Astrocyte (in vitro differentiated cells and primary cell): ENCODE measurements around the gene CLTCL1. TPM values are rescaled to one million over a fixed set of nuclear protein-coding genes. Genes with fewer than 3 reads are reported as not detected.
"Not testable (repeated sequence)": the region's sequence is repeated elsewhere in the genome, so short reads cannot be mapped to it uniquely, and the experiment has no call there.

ENCODE experiments used
- DNase-seq: peaks from one replicate; pipeline ENCODE4 v3.0.0-alpha.2; 2010; ENCODE audit warnings: low read depth
- FAIRE-seq: peaks from 2 replicates; lab custom pipeline; 2011; peaks lifted over from hg19 to GRCh38; lab: Jason Lieb, UNC
- H2AFZ ChIP-seq: 2 replicates; pipeline ENCODE4 v1.6.0; 2012; ENCODE audit warnings: low read depth, low read length, inconsistent platforms
- H3K27ac ChIP-seq: 2 replicates; pipeline ENCODE4 v1.5.1; 2011; ENCODE audit warnings: low read depth, low read length, inconsistent platforms
- H3K27me3 ChIP-seq: 2 replicates; pipeline ENCODE4 v1.6.0; 2011; ENCODE audit warnings: low read length, inconsistent platforms; ENCODE audit not compliant: insufficient read depth
- H3K36me3 ChIP-seq: 2 replicates; pipeline ENCODE4 v1.5.1; 2011; ENCODE audit warnings: low read length, inconsistent platforms; ENCODE audit not compliant: insufficient read depth
- H3K4me1 ChIP-seq: 2 replicates; pipeline ENCODE4 v1.5.1; 2011; ENCODE audit warnings: low read length, inconsistent platforms; ENCODE audit not compliant: insufficient read depth
- H3K4me2 ChIP-seq: 2 replicates; pipeline ENCODE4 v1.6.0; 2012; ENCODE audit warnings: low read length, inconsistent platforms
- H3K4me3 ChIP-seq: 2 replicates; pipeline ENCODE4 v1.5.1; 2011; ENCODE audit warnings: low read depth, mild to moderate bottlenecking, low read length, inconsistent platforms; ENCODE audit not compliant: insufficient read depth
- H3K79me2 ChIP-seq: 2 replicates; pipeline ENCODE4 v1.6.0; 2012; ENCODE audit warnings: mild to moderate bottlenecking, low read length, inconsistent platforms; ENCODE audit not compliant: insufficient read depth
- H3K9ac ChIP-seq: 2 replicates; pipeline ENCODE4 v1.6.0; 2012; ENCODE audit warnings: mild to moderate bottlenecking, low read length, inconsistent platforms
- H3K9me3 ChIP-seq: 2 replicates; pipeline ENCODE4 v1.5.1; 2012; ENCODE audit warnings: low read depth, mild to moderate bottlenecking, low read length, inconsistent platforms; ENCODE audit not compliant: insufficient read depth
- H4K20me1 ChIP-seq: 2 replicates; pipeline ENCODE4 v1.6.0; 2012; ENCODE audit warnings: low read length, inconsistent platforms; ENCODE audit not compliant: insufficient read depth
- H3K27ac Mint-ChIP-seq: one replicate; pipeline ENCODE4 v1.8.0; 2021; ENCODE audit warnings: mild to moderate bottlenecking, mixed read lengths; ENCODE audit not compliant: unreplicated experiment
- H3K27me3 Mint-ChIP-seq: one replicate; pipeline ENCODE4 v1.8.0; 2021; ENCODE audit warnings: low read depth, mixed read lengths; ENCODE audit not compliant: unreplicated experiment
- H3K36me3 Mint-ChIP-seq: one replicate; pipeline ENCODE4 v1.8.0; 2021; ENCODE audit warnings: low read depth, mixed read lengths; ENCODE audit not compliant: unreplicated experiment
- H3K4me1 Mint-ChIP-seq: one replicate; pipeline ENCODE4 v1.8.0; 2021; ENCODE audit warnings: low read depth, mixed read lengths; ENCODE audit not compliant: unreplicated experiment
- H3K4me3 Mint-ChIP-seq: one replicate; pipeline ENCODE4 v1.8.0; 2021; ENCODE audit warnings: mild to moderate bottlenecking, moderate library complexity, mixed read lengths; ENCODE audit not compliant: unreplicated experiment
- H3K9me3 Mint-ChIP-seq: one replicate; pipeline ENCODE4 v1.8.0; 2021; ENCODE audit warnings: mild to moderate bottlenecking, mixed read lengths; ENCODE audit not compliant: unreplicated experiment
- CTCF ChIP-seq: IDR thresholded peaks from 2 replicates; pipeline ENCODE4 v1.5.1; 2011; ENCODE audit warnings: low read depth, mild to moderate bottlenecking, inconsistent platforms, low read length, moderate library complexity; ENCODE audit not compliant: insufficient read depth
- EZH2 ChIP-seq: IDR thresholded peaks from 2 replicates; pipeline ENCODE4 v1.6.1; 2012; ENCODE audit warnings: mild to moderate bottlenecking, low read length, inconsistent platforms; ENCODE audit not compliant: insufficient read depth
- total RNA-seq: library from RNA; stranded (reverse); gene quantifications from 2 replicates; pipeline ENCODE4 v1.2.1, GENCODE V29; 2021

Gene CLTCL1
- total RNA-seq, 1 donor from 2014 or later, result 54.4 TPM

DNA sequence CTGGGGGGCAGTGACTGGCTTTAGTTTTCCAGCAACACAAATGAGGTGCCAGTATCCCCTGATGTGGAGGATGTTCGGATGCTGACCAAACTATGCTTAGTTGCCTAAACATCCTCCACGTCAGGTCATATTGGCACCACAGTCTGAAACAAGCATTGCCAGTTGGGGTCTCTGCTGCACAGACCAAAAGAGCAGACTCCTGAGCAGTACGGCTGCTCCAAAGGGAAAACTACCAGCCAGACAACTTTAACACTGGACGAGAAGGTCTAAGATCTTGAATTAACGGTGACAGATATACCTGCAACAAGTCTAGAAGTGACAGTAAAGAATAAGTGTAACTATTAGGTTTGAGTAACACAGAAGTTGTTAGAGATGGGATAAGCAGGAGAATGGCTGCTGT is 40.5 kb upstream of the CLTCL1 start:
- Histone ChIP-seq H3K27ac (no peak overlapping the region), H3K9me3 (no peaks in the 10 kb centered on the region), H2AFZ (no peak overlapping the region), H3K36me3 (peaks cover 16% of the 10 kb centered on the region), H4K20me1 (no peaks in the 10 kb centered on the region), H3K4me3 (no peak overlapping the region), H3K4me1 (no peaks in the 10 kb centered on the region), H3K27me3 (no peaks in the 10 kb centered on the region), H3K9ac (no peak overlapping the region), H3K79me2 (no peaks in the 10 kb centered on the region), H3K4me2 (no peak overlapping the region)
- TF ChIP-seq CTCF (no peak), EZH2 (no peak)
- no peak for DNase-seq
- Mint-ChIP-seq H3K36me3 (peaks cover 62% of the 10 kb centered on the region), H3K4me1 (no peaks in the 10 kb centered on the region), H3K4me3 (no peak overlapping the region), H3K9me3 (peaks cover 13% of the 10 kb centered on the region), H3K27ac (no peak overlapping the region), H3K27me3 (no peaks in the 10 kb centered on the region)
- FAIRE-seq, result no peak

DNA sequence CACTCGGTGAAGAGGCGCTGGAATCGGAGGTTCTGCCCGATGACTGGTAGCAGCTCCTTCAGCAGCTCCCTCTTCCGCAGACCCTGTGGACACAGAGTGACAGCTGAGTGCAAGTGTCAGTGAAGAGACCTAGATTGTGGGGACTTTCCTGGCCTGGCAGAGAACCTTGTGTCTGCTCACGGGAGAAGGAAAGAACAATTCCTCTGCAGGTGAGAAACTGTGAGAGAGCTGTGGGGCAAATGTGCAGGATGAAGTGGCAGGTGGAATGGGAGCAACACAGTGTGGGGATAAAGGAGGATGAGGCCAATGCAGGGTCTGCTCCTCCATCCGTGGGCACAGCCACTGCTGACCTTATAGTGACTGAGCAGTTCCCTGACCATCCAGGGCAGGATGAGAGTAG is 40.0 kb upstream of the CLTCL1 start:
- Histone ChIP-seq H3K4me1 (no peaks in the 10 kb centered on the region), H3K79me2 (no peaks in the 10 kb centered on the region), H3K9me3 (no peaks in the 10 kb centered on the region), H3K27ac (no peak overlapping the region), H3K4me3 (no peak overlapping the region), H3K36me3 (peaks cover 13% of the 10 kb centered on the region), H3K9ac (no peak overlapping the region), H2AFZ (no peak overlapping the region), H3K4me2 (no peak overlapping the region), H3K27me3 (no peaks in the 10 kb centered on the region), H4K20me1 (no peaks in the 10 kb centered on the region)
- no peak for FAIRE-seq
- no peak for DNase-seq
- Mint-ChIP-seq H3K27ac (no peak overlapping the region), H3K9me3 (peaks cover 13% of the 10 kb centered on the region), H3K36me3 (peaks cover 57% of the 10 kb centered on the region), H3K4me3 (no peak overlapping the region), H3K4me1 (no peaks in the 10 kb centered on the region), H3K27me3 (no peaks in the 10 kb centered on the region)
- TF ChIP-seq EZH2 (no peak), CTCF (no peak)

DNA sequence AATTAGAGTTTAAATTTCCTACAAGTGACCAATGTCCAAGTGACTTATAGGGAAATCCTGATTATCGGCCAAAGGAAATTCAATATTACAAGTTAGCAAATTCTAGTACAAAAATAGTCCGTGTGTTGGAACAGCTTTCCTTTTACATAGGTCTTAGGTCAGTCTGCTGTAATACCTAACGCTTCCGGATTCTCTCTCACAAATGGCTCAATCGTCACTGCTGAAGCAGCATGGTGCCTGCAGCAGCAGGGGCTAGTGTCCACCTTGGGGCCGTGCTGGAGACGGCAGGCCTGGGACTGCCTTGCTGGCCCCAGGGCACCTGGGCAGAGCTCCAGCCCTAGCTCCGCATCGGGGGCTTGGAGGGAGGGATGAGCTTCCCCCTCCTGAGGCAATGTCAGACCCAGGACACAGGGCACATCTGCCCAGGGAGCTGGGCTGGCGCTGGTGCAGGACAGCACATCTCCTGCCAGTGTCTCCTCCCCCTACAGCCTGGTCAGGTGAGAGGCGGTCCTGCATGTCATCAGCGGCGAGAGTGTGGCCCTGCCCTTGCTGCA is 39.4 kb upstream of the CLTCL1 start:
- H3K27ac ChIP-seq, result no peak overlapping the region
- FAIRE-seq (no peak), DNase-seq (no peak)
- H3K4me2 ChIP-seq, result no peak overlapping the region
- no peak overlapping the region for H3K27ac Mint-ChIP-seq
- no peaks in the 10 kb centered on the region for H3K27me3 ChIP-seq
- no peaks in the 10 kb centered on the region for H3K27me3 Mint-ChIP-seq
- peaks cover 13% of the 10 kb centered on the region for H3K36me3 ChIP-seq
- peaks cover 56% of the 10 kb centered on the region for H3K36me3 Mint-ChIP-seq
- H2AFZ ChIP-seq, result no peak overlapping the region
- H3K4me3 ChIP-seq, result no peak overlapping the region
- peaks cover 15% of the 10 kb centered on the region for H3K9me3 Mint-ChIP-seq
- no peaks in the 10 kb centered on the region for H3K4me1 Mint-ChIP-seq
- no peaks in the 10 kb centered on the region for H3K9me3 ChIP-seq
- no peaks in the 10 kb centered on the region for H3K79me2 ChIP-seq
- no peaks in the 10 kb centered on the region for H3K4me1 ChIP-seq
- H3K9ac ChIP-seq, result no peak overlapping the region
- TF ChIP-seq EZH2, result no peak
- no peak for TF ChIP-seq CTCF
- no peak overlapping the region for H3K4me3 Mint-ChIP-seq
- H4K20me1 ChIP-seq, result no peaks in the 10 kb centered on the region

- FAIRE-seq, H3K4me2 ChIP-seq, H3K27me3 Mint-ChIP-seq, H3K27ac ChIP-seq, H4K20me1 ChIP-seq, DNase-seq, H3K4me3 Mint-ChIP-seq, H3K4me1 Mint-ChIP-seq, H3K9ac ChIP-seq, H2AFZ ChIP-seq, H3K9me3 ChIP-seq, H3K27ac Mint-ChIP-seq, H3K79me2 ChIP-seq, H3K4me1 ChIP-seq, H3K4me3 ChIP-seq, H3K27me3 ChIP-seq: not testable (repeated sequence)
- H3K36me3 ChIP-seq, result peaks cover 13% of the 10 kb centered on the region
- Mint-ChIP-seq H3K36me3 (peaks cover 53% of the 10 kb centered on the region), H3K9me3 (peaks cover 15% of the 10 kb centered on the region)
Observed at GRCh38 chr22:19330205-19330604, 38.7 kb upstream of the CLTCL1 start.
